ENCODE results near the gene PRSS21.

PRSS21 gene

DNA sequence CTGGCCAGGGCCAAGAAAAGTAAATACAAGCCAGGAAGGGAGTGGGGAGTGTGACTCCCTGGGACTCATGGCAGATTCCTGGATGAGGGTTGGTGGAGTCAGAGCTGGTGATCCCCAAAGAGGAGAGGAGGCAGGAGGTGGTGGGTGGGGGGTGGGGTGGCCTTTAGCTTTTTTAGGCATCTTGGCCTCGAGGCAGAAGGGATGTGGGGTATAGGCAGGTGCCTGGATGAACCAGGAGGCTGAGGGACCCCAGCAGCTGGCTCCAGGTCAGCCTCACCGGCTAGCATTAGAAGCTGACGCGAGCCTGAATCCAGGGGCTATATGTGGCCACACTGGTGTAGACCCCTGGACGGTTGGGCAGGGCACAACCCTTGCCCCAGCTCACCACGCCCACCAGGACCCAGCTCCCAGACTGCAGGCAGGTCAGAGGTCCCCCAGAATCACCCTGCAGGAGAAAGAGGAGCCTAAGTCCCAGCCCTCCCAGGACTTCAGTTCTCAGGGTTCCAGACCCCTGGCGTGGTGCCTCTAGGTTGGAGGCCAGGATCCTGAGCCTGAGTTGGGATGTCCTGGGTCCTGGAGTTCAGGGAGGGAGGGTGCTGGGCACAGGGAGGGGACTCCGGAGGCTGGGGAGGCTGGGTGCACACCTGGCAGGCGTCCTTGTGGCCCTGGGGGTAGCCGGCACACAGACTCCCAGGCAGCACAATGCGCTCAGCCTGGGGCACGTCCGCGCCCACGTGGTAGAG lies 32.5 kb upstream of the PRSS21 start:
- TF ChIP-seq NFIC (IDR thresholded peaks at IDR 0.05) (no peak), TCF12 (IDR thresholded peaks at IDR 0.05; ENCODE audit: low read depth) (no peak), EP300 (IDR thresholded peaks at IDR 0.05; ENCODE audit: borderline replicate concordance) (no peak), YY1 (IDR thresholded peaks at IDR 0.05; ENCODE audit: low read depth) (no peak), EGR1 (IDR thresholded peaks at IDR 0.05) (no peak), ZBTB7A (IDR thresholded peaks at IDR 0.05; ENCODE audit: low read depth) (no peak), TEAD4 (IDR thresholded peaks at IDR 0.05) (no peak), TAF1 (IDR thresholded peaks at IDR 0.05; ENCODE audit: low read depth) (no peak), CEBPB (IDR thresholded peaks at IDR 0.05) (no peak), RAD21 (IDR thresholded peaks at IDR 0.05; ENCODE audit: low read depth) (no peak), CREB1 (IDR thresholded peaks at IDR 0.05; ENCODE audit: low read depth) (no peak), FOXM1 (IDR thresholded peaks at IDR 0.05; ENCODE audit: borderline replicate concordance, low read depth) (no peak)
- TF ChIP-seq, protein P1, sequence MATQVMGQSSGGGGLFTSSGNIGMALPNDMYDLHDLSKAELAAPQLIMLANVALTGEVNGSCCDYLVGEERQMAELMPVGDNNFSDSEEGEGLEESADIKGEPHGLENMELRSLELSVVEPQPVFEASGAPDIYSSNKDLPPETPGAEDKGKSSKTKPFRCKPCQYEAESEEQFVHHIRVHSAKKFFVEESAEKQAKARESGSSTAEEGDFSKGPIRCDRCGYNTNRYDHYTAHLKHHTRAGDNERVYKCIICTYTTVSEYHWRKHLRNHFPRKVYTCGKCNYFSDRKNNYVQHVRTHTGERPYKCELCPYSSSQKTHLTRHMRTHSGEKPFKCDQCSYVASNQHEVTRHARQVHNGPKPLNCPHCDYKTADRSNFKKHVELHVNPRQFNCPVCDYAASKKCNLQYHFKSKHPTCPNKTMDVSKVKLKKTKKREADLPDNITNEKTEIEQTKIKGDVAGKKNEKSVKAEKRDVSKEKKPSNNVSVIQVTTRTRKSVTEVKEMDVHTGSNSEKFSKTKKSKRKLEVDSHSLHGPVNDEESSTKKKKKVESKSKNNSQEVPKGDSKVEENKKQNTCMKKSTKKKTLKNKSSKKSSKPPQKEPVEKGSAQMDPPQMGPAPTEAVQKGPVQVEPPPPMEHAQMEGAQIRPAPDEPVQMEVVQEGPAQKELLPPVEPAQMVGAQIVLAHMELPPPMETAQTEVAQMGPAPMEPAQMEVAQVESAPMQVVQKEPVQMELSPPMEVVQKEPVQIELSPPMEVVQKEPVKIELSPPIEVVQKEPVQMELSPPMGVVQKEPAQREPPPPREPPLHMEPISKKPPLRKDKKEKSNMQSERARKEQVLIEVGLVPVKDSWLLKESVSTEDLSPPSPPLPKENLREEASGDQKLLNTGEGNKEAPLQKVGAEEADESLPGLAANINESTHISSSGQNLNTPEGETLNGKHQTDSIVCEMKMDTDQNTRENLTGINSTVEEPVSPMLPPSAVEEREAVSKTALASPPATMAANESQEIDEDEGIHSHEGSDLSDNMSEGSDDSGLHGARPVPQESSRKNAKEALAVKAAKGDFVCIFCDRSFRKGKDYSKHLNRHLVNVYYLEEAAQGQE (IDR thresholded peaks at IDR 0.05; ENCODE audit: low read depth) = no peak
- TF ChIP-seq, protein P2, sequence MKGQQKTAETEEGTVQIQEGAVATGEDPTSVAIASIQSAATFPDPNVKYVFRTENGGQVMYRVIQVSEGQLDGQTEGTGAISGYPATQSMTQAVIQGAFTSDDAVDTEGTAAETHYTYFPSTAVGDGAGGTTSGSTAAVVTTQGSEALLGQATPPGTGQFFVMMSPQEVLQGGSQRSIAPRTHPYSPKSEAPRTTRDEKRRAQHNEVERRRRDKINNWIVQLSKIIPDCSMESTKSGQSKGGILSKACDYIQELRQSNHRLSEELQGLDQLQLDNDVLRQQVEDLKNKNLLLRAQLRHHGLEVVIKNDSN (IDR thresholded peaks at IDR 0.05) = no peak
- TF ChIP-seq, protein P3, sequence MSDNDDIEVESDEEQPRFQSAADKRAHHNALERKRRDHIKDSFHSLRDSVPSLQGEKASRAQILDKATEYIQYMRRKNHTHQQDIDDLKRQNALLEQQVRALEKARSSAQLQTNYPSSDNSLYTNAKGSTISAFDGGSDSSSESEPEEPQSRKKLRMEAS (IDR thresholded peaks at IDR 0.05) = no peak

DNA sequence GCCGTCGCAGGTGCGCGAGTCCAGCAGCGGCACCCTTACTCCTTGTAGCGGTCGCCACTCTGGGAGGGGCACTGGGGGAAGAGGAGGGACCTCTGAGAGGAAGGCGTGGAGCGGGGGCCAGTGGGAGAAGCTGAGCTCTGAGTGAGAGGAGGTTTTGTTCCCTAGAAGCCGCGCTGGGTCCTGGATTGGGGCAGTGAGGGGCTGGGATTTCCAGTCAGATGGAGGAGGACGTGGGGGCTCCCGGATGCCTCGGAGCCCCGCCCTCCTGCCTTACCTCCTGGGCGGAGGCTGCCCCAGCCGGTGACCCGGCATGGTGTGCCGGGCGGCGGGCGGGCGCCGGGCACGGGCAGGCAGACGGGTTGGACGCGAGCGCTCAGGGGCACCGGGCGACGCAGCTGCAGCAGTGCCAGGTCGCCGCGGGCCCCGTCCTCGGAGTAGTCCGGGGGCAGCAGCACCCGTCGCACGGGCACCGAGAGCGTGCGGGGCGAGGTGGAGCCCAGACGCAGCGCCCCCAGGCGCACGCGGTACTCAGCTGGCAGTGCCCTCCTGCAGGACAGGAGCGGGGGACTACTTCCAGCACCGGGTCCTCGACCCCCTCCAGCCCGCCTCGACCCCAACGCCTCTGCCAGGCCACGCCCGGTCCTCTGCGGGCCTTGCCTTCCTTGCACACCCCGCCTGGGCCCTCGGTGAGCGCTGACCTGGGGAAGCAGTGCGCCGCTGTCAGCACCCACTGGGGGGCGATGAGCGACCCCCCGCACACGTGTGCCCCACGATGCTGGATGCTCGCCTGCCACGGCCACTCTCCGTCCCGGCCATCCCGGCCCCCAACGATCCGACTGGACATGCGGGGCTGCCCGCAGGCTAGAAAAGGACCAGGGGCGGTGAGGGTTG lies 31.7 kb upstream of the PRSS21 start:
- no peak for TF ChIP-seq EP300 (IDR thresholded peaks at IDR 0.05; ENCODE audit: borderline replicate concordance)
- no peak for TF ChIP-seq YY1 (IDR thresholded peaks at IDR 0.05; ENCODE audit: low read depth)
- TF ChIP-seq CREB1 (IDR thresholded peaks at IDR 0.05; ENCODE audit: low read depth) = no peak
- no peak for TF ChIP-seq TEAD4 (IDR thresholded peaks at IDR 0.05)
- TF ChIP-seq, protein P1 (IDR thresholded peaks at IDR 0.05; ENCODE audit: low read depth) = no peak
- TF ChIP-seq CEBPB (IDR thresholded peaks at IDR 0.05) = no peak
- no peak for TF ChIP-seq EGR1 (IDR thresholded peaks at IDR 0.05)
- TF ChIP-seq TAF1 (IDR thresholded peaks at IDR 0.05; ENCODE audit: low read depth) = no peak

DNA sequence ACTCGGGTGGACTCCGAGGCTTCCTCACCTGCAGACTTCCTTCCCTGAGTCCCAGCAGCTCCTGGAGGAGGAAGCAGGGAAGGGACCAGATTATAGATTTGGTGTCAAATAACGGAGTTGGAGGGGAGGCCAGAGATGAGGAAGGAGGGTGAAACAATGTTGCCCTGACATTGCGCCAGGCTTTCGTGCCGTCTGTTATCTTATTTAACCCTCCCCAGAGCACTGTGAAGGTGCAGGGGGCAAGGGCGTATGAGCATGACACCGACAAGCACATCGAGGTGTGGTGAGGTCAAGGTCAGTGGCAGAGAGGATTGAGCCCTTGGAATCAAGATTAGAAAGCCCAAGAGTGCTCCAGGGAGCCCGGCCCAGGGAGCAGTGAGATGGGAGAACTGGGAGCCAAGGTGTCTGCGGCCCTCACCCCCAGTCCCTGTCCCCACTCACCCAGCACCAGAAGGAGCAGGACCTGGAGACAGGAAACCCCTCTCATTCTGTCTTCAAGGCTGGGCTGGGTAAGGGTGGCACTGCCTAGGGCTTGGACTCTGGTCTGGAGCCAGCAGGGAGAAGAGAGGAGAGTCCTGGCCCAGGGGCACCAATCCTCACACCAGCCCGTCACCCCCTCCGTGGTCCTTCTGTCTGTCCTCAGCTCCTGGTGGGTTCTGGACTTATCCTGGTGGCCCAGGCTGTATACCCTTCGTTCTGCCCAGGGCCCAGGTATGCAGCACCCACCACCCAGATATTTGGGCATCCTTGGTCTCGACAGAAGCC lies 30.8 kb upstream of the PRSS21 start:
- TF ChIP-seq TAF1 (IDR thresholded peaks at IDR 0.05; ENCODE audit: low read depth) = no peak
- no peak for TF ChIP-seq NFIC (IDR thresholded peaks at IDR 0.05)
- no peak for TF ChIP-seq TEAD4 (IDR thresholded peaks at IDR 0.05)

DNA sequence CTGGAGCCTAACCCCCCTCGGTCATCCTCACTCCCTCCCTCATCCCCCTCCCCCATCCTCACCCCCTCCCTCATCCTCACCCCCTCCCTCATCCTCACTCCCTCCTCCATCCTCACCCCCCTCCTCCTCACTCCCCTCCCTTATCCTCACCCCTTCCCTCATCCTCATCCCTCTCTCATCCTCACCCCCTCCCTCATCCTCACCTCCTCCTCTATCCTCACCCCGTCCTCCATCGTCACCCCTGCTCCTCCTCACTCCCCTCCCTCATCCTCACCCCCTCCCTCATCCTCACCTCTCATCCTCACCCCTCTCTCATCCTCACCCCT lies 30.2 kb upstream of the PRSS21 start:
- TF ChIP-seq EP300 (IDR thresholded peaks at IDR 0.05; ENCODE audit: borderline replicate concordance) = no peak
- no peak for TF ChIP-seq RAD21 (IDR thresholded peaks at IDR 0.05; ENCODE audit: low read depth)
- TF ChIP-seq YY1 (IDR thresholded peaks at IDR 0.05; ENCODE audit: low read depth) = no peak
- TF ChIP-seq CREB1 (IDR thresholded peaks at IDR 0.05; ENCODE audit: low read depth) = no peak
- TF ChIP-seq NFIC (IDR thresholded peaks at IDR 0.05) = no peak
- no peak for TF ChIP-seq ZBTB7A (IDR thresholded peaks at IDR 0.05; ENCODE audit: low read depth)
- TF ChIP-seq TAF1 (IDR thresholded peaks at IDR 0.05; ENCODE audit: low read depth) = no peak
- no peak for TF ChIP-seq TCF12 (IDR thresholded peaks at IDR 0.05; ENCODE audit: low read depth)
- TF ChIP-seq, protein P1 (IDR thresholded peaks at IDR 0.05; ENCODE audit: low read depth) = no peak
- TF ChIP-seq, protein P3 (IDR thresholded peaks at IDR 0.05) = no peak
- TF ChIP-seq, protein P2 (IDR thresholded peaks at IDR 0.05) = no peak
- TF ChIP-seq FOXM1 (IDR thresholded peaks at IDR 0.05; ENCODE audit: borderline replicate concordance, low read depth) = no peak
- no peak for TF ChIP-seq TEAD4 (IDR thresholded peaks at IDR 0.05)
- TF ChIP-seq EGR1 (IDR thresholded peaks at IDR 0.05) = no peak
- TF ChIP-seq CEBPB (IDR thresholded peaks at IDR 0.05) = no peak
